HCT116 (cell line): Measurements from ENCODE around the gene KRTAP29-1. TPM values are rescaled to one million over a fixed set of nuclear protein-coding genes. Genes with fewer than 3 reads are reported as not detected.

Experiments used
- ATAC-seq: fragments of 200-7000 bp; cut with Tn5 transposase; 2 replicates; pipeline ENCODE4 v1.9.1; 2020; ENCODE audit warnings: mild to moderate bottlenecking, moderate library complexity
- BruUV-seq: library from RNA; stranded (reverse); fragments of 400-500 nt; replicated peaks from 2 replicates; lab custom pipeline; 2021; lab: Mats Ljungman, UMichigan
- CTCF ChIA-PET: fragments of 300-600 bp; sonication (Branson Sonifier 250); formaldehyde crosslinking; loops from one replicate; lab custom pipeline; 2021; ENCODE audit warnings: antibody characterized with exemption; lab: Charles Lee
- POLR2A ChIA-PET: fragments of 300-600, 350-600 bp; sonication (Branson Sonifier 250); formaldehyde crosslinking; loops from one replicate; lab custom pipeline; 2021; ENCODE audit warnings: antibody characterized with exemption; lab: Charles Lee
- RAD21 ChIA-PET, 2 experiments: fragments of 300-600 bp; sonication (Branson Sonifier 250); formaldehyde crosslinking; loops; one replicate each; lab custom pipeline; 2023; ENCODE audit warnings: low total read pairs in 2 of 2; ENCODE audit not compliant: uncharacterized antibody in 2 of 2, unreplicated experiment in 2 of 2, low non-redundant PET in 1 of 2; lab: Charles Lee
- DNase-seq: peaks from one replicate; pipeline ENCODE4 v3.0.0-alpha.2; 2010; ENCODE audit warnings: low read depth, low spot score
- H2AFZ ChIP-seq: fragments of 200-600 bp; shearing (Covaris generic), sonication (generic); 2 replicates; pipeline ENCODE4 v1.6.1; 2017; ENCODE audit warnings: low read depth, mixed run types, mixed read lengths, antibody characterized with exemption, low read length; ENCODE audit not compliant: poor library complexity, severe bottlenecking
- H3K27ac ChIP-seq: 2 replicates; pipeline ENCODE4 v1.5.1; 2012; ENCODE audit warnings: low read depth, low read length
- H3K27me3 ChIP-seq: fragments of 200-600 bp; sonication (generic); 2 replicates; pipeline ENCODE4 v1.6.1; 2016; ENCODE audit warnings: mixed run types, low read length, mixed read lengths; ENCODE audit not compliant: insufficient read depth
- H3K36me3 ChIP-seq, 2 experiments: fragments of 200-500 bp in 1 of 2; fragments of 200-600 bp in 1 of 2; sonication (Bioruptor generic) in 1 of 2; sonication (generic) in 1 of 2; 2 replicates each; pipeline versions ENCODE4 v1.5.1 to v1.6.1; 2014 to 2016; ENCODE audit warnings: low read length in 2 of 2, inconsistent platforms in 1 of 2, mixed read lengths in 1 of 2, mixed run types in 1 of 2; ENCODE audit not compliant: insufficient read depth in 2 of 2, control insufficient read depth in 1 of 2
- H3K4me1 ChIP-seq, 2 experiments: fragments of 200-600 bp in 1 of 2; sonication (generic) in 1 of 2; 2 replicates each; pipeline versions ENCODE4 v1.5.1 to v1.6.1; 2012 to 2017; ENCODE audit warnings: low read length in 2 of 2, inconsistent platforms in 1 of 2, mild to moderate bottlenecking in 1 of 2, mixed read lengths in 1 of 2, mixed run types in 1 of 2, moderate library complexity in 1 of 2; ENCODE audit not compliant: insufficient read depth in 2 of 2, control insufficient read depth in 1 of 2
- H3K4me2 ChIP-seq: fragments of 200-600 bp; sonication (generic); 2 replicates; pipeline ENCODE4 v1.6.1; 2017; ENCODE audit warnings: mixed run types, low read length, mixed read lengths
- H3K4me3 ChIP-seq, 2 experiments: fragments of 200-600 bp in 1 of 2; sonication (generic) in 1 of 2; replicated peaks in 1 of 2; 2 replicates each; pipeline ENCODE4 v1.5.1; 2011 to 2016; ENCODE audit warnings: low read length in 2 of 2, control low read depth in 1 of 2, low read depth in 1 of 2, mild to moderate bottlenecking in 1 of 2, mixed read lengths in 1 of 2, mixed run types in 1 of 2
- H3K79me2 ChIP-seq: fragments of 200-600 bp; sonication (generic); 2 replicates; pipeline ENCODE4 v1.6.1; 2017; ENCODE audit warnings: mild to moderate bottlenecking, mixed run types, low read length, moderate library complexity, mixed read lengths; ENCODE audit not compliant: insufficient read depth
- H3K9ac ChIP-seq: fragments of 200-600 bp; sonication (generic); 2 replicates; pipeline ENCODE4 v1.6.1; 2016; ENCODE audit warnings: low read length, mixed read lengths
- H3K9me2 ChIP-seq: fragments of 200-600 bp; sonication (generic), shearing (Covaris generic); 2 replicates; pipeline ENCODE4 v1.6.1; 2017; ENCODE audit warnings: mixed run types, mild to moderate bottlenecking, moderate library complexity; ENCODE audit not compliant: insufficient read depth
- H3K9me3 ChIP-seq, 2 experiments: fragments of 200-500 bp in 1 of 2; fragments of 200-600 bp in 1 of 2; sonication (Bioruptor generic) in 1 of 2; sonication (generic) in 1 of 2; 2 replicates each; pipeline ENCODE4 v1.6.1; 2014 to 2017; ENCODE audit warnings: low read length in 2 of 2, mixed read lengths in 2 of 2, inconsistent platforms in 1 of 2, low read depth in 1 of 2, mild to moderate bottlenecking in 1 of 2, mixed run types in 1 of 2, moderate library complexity in 1 of 2; ENCODE audit not compliant: control insufficient read depth in 1 of 2, insufficient read depth in 1 of 2
- H4K20me1 ChIP-seq: fragments of 200-600 bp; sonication (generic), shearing (Covaris generic); 2 replicates; pipeline ENCODE4 v1.6.1; 2017; ENCODE audit warnings: mixed run types, mild to moderate bottlenecking, moderate library complexity; ENCODE audit not compliant: insufficient read depth
- CBX3 ChIP-seq: IDR thresholded peaks from 2 replicates; pipeline ENCODE4 v1.6.1; 2012; ENCODE audit warnings: low read depth
- CTCF ChIP-seq, 3 experiments: fragments of 200-600 bp in 1 of 3; sonication (generic) in 1 of 3; IDR thresholded peaks in 2 of 3; conservative IDR thresholded peaks in 1 of 3; 2 replicates each; pipeline ENCODE4 v1.5.1; 2012 to 2017; ENCODE audit warnings: low read depth in 2 of 3, low read length in 2 of 3, antibody characterized with exemption in 1 of 3, borderline replicate concordance in 1 of 3, control low read depth in 1 of 3, mild to moderate bottlenecking in 1 of 3, mixed read lengths in 1 of 3, mixed run types in 1 of 3, moderate library complexity in 1 of 3; ENCODE audit not compliant: insufficient read depth in 1 of 3
- intact Hi-C: fragments of 100-400 bp; cut with micrococcal nuclease; formaldehyde crosslinking; loops from 2 replicates; pipeline ENCODE4 v1.10.0; 2022
- total RNA-seq: library from RNA; stranded (reverse); gene quantifications from one replicate; pipeline ENCODE4 v1.2.1, GENCODE V29; 2021; ENCODE audit not compliant: unreplicated experiment
- TF ChIP-seq, protein P1 (sequence below): IDR thresholded peaks from 2 replicates; pipeline ENCODE4 v1.6.1; 2012; ENCODE audit warnings: low read depth

Gene KRTAP29-1
- total RNA-seq, 1 experiment from 2014 or later, result 0.22 TPM

DNA sequence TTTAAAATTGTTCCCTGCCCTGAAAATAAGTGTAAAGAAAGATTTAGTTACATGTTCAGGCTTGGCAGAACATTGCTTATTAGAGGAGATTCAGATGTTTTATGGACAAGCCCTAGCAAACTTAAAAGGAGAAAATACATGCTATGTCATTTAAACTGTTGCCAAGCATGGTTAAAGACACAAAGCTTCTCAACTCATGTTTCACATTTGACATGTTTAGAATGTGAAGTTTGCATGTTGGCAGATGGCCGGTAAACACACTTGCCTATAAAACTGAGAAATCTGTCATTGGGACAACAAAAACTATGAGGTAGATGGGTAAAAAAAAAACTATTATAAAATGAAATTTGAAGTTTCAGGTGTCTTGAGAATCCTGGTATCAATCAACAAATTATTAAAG, 5.8 kb downstream of the KRTAP29-1 start (continued):
- TF ChIP-seq, protein P1, sequence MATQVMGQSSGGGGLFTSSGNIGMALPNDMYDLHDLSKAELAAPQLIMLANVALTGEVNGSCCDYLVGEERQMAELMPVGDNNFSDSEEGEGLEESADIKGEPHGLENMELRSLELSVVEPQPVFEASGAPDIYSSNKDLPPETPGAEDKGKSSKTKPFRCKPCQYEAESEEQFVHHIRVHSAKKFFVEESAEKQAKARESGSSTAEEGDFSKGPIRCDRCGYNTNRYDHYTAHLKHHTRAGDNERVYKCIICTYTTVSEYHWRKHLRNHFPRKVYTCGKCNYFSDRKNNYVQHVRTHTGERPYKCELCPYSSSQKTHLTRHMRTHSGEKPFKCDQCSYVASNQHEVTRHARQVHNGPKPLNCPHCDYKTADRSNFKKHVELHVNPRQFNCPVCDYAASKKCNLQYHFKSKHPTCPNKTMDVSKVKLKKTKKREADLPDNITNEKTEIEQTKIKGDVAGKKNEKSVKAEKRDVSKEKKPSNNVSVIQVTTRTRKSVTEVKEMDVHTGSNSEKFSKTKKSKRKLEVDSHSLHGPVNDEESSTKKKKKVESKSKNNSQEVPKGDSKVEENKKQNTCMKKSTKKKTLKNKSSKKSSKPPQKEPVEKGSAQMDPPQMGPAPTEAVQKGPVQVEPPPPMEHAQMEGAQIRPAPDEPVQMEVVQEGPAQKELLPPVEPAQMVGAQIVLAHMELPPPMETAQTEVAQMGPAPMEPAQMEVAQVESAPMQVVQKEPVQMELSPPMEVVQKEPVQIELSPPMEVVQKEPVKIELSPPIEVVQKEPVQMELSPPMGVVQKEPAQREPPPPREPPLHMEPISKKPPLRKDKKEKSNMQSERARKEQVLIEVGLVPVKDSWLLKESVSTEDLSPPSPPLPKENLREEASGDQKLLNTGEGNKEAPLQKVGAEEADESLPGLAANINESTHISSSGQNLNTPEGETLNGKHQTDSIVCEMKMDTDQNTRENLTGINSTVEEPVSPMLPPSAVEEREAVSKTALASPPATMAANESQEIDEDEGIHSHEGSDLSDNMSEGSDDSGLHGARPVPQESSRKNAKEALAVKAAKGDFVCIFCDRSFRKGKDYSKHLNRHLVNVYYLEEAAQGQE, result no peak
- TF ChIP-seq CTCF (IDR thresholded peaks at IDR 0.05 in 2 of 3, conservative IDR thresholded peaks at IDR 0.05 in 1 of 3; ENCODE audit: borderline replicate concordance in 1 of 3, insufficient read depth in 1 of 3, low read depth in 2 of 3, low read length in 2 of 3), result no peak
- TF ChIP-seq, all 23 proteins: peak for 0

- intact Hi-C loops, result no loop called here
- CTCF ChIA-PET, result no interaction called here
These were observed 8.6 kb downstream of the KRTAP29-1 start for GRCh38 chr17:41294016-41294415.

More at GRCh38 chr17:41294016-41294415, 8.6 kb downstream of the KRTAP29-1 start:
- no peak for DNase-seq
- H3K79me2 ChIP-seq, result no peaks in the 10 kb centered on the region
- ChIA-PET RAD21 (no interaction called here), POLR2A (no interaction called here)
- no peak for TF ChIP-seq CBX3
- H2AFZ ChIP-seq, result no peak overlapping the region
- no peaks in the 10 kb centered on the region for H3K9me2 ChIP-seq
- no peak overlapping the region for H3K27ac ChIP-seq
- no peaks in the 10 kb centered on the region for H3K36me3 ChIP-seq
- H3K9ac ChIP-seq, result no peak overlapping the region
- H3K27me3 ChIP-seq, result no peaks in the 10 kb centered on the region
- no peak for ATAC-seq
- BruUV-seq, result no TSS peak
- H3K4me1 ChIP-seq, result no peaks in the 10 kb centered on the region
- no peaks in the 10 kb centered on the region for H4K20me1 ChIP-seq
- no peaks in the 10 kb centered on the region for H3K9me3 ChIP-seq
- H3K4me3 ChIP-seq, result no peak overlapping the region
- H3K4me2 ChIP-seq, result no peak overlapping the region
